ENCODE results near the gene HDAC6.

The HDAC6 gene

GRCh38 chrX:48801280-48802088 lies at the start of gene HDAC6:
TSS of gene HDAC6 (plus strand) at chrX:48802067. CDS start at chrX:48802693, 626 bp downstream.
- Histone ChIP-seq H3K36me3 (ENCODE audit: insufficient read depth, low read length) (no peaks in the 10 kb centered on the region), H3K79me2 (ENCODE audit: control insufficient read depth, insufficient read depth, low read length, unreplicated experiment) (no peaks in the 10 kb centered on the region), H3K4me1 (ENCODE audit: control insufficient read depth, insufficient read depth, low read length, unreplicated experiment) (peaks cover 7% of the 10 kb centered on the region), H3K27ac (ENCODE audit: low read depth, low read length) (peak within 1 kb of the TSS; percentile 95), H2AFZ (ENCODE audit: low read length, unreplicated experiment) (peak within 1 kb of the TSS; percentile 91), H3K4me3 (ENCODE audit: low read depth, low read length) (peak within 1 kb of the TSS; percentile 92), H3K27me3 (ENCODE audit: insufficient read depth, low read length) (no peaks in the 10 kb centered on the region)

- no peak overlapping the region for H2AFZ ChIP-seq (ENCODE audit: low read length, unreplicated experiment)
- no peak overlapping the region for H3K4me3 ChIP-seq (ENCODE audit: low read depth, low read length)
- no peaks in the 10 kb centered on the region for H3K4me1 ChIP-seq (ENCODE audit: control insufficient read depth, insufficient read depth, low read length, unreplicated experiment)
- H3K36me3 ChIP-seq (ENCODE audit: insufficient read depth, low read length), result no peaks in the 10 kb centered on the region
- H3K27ac ChIP-seq (ENCODE audit: low read depth, low read length), result no peak overlapping the region
- no peaks in the 10 kb centered on the region for H3K27me3 ChIP-seq (ENCODE audit: insufficient read depth, low read length)
- no peaks in the 10 kb centered on the region for H3K79me2 ChIP-seq (ENCODE audit: control insufficient read depth, insufficient read depth, low read length, unreplicated experiment)
Measured at GRCh38 chrX:48752498-48752897, 49.4 kb upstream of the HDAC6 start.

DNA sequence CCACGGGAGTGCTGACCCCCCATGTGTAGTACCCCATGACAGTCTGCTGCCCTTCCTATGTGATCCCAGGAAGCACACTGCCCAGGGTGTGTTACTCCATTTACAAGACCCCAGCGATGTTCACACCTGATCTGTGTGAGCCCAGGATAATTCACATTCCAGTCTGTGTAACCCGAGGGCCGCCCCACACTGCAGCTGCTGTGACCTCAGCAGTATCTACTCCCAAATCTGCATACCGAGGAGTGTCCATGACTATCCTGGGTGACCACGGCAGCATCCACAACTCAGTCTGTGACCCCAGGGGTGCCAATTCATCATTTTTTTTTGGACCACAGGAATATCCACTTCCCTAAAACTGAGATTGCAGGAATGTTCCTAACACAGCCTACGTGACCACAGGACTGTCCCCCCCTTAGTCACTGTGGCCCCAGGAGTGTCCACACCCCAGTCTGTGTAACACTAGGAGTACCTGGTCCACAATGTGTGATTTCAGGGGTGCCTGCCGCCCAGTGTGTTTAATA lies 48.1 kb upstream of the HDAC6 start:
- Histone ChIP-seq H3K27ac (ENCODE audit: low read depth, low read length) (no peak overlapping the region), H2AFZ (ENCODE audit: low read length, unreplicated experiment) (no peak overlapping the region), H3K36me3 (ENCODE audit: insufficient read depth, low read length) (no peaks in the 10 kb centered on the region), H3K79me2 (ENCODE audit: control insufficient read depth, insufficient read depth, low read length, unreplicated experiment) (no peaks in the 10 kb centered on the region), H3K4me1 (ENCODE audit: control insufficient read depth, insufficient read depth, low read length, unreplicated experiment) (no peaks in the 10 kb centered on the region), H3K4me3 (ENCODE audit: low read depth, low read length) (no peak overlapping the region), H3K27me3 (ENCODE audit: insufficient read depth, low read length) (no peaks in the 10 kb centered on the region)

DNA sequence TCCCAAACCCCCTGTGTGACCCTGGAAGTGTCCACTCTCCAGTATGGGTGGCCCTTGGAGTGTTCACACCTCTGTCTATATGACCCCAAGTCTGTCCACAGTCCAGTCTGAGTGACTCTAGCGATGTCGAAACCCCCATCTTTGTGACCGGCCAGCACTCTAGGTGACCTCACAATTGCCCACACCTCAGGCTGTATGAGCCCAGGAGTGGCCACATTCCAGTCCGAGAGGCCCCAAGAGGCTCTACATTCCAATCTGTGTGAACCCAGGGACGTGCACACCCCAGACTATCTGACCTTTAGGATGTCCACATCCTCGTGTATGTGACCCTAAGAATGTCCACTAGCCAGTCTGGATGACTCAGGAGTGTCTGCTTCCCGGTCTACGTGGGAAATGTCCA lies 47.6 kb upstream of the HDAC6 start:
- Histone ChIP-seq H2AFZ (ENCODE audit: low read length, unreplicated experiment) (no peak overlapping the region), H3K79me2 (ENCODE audit: control insufficient read depth, insufficient read depth, low read length, unreplicated experiment) (no peaks in the 10 kb centered on the region), H3K4me3 (ENCODE audit: low read depth, low read length) (no peak overlapping the region), H3K4me1 (ENCODE audit: control insufficient read depth, insufficient read depth, low read length, unreplicated experiment) (no peaks in the 10 kb centered on the region), H3K36me3 (ENCODE audit: insufficient read depth, low read length) (no peaks in the 10 kb centered on the region), H3K27ac (ENCODE audit: low read depth, low read length) (no peak overlapping the region), H3K27me3 (ENCODE audit: insufficient read depth, low read length) (no peaks in the 10 kb centered on the region)

- Histone ChIP-seq H3K4me3 (ENCODE audit: low read depth, low read length) (no peak within 1 kb of the TSS), H3K36me3 (ENCODE audit: insufficient read depth, low read length) (no peaks in the 10 kb centered on the region), H3K27ac (ENCODE audit: low read depth, low read length) (no peak within 1 kb of the TSS), H3K27me3 (ENCODE audit: insufficient read depth, low read length) (peaks cover 5% of the 10 kb centered on the region; the same call in 1 of the 2 replicates), H3K79me2 (ENCODE audit: control insufficient read depth, insufficient read depth, low read length, unreplicated experiment) (no peaks in the 10 kb centered on the region), H3K4me1 (ENCODE audit: control insufficient read depth, insufficient read depth, low read length, unreplicated experiment) (no peaks in the 10 kb centered on the region), H2AFZ (ENCODE audit: low read length, unreplicated experiment) (no peak within 1 kb of the TSS)
Measured at GRCh38 chrX:48761674-48762471, 40.0 kb upstream of the HDAC6 start, which contains the start of gene GLOD5. TSS of gene GLOD5 (plus strand) at chrX:48761747. CDS start at chrX:48761791, 44 bp downstream.

GRCh38 chrX:48769230-48769629 lies 32.6 kb upstream of the HDAC6 start:
- Histone ChIP-seq H3K4me3 (ENCODE audit: low read depth, low read length) (no peak overlapping the region), H3K79me2 (ENCODE audit: control insufficient read depth, insufficient read depth, low read length, unreplicated experiment) (no peaks in the 10 kb centered on the region), H2AFZ (ENCODE audit: low read length, unreplicated experiment) (no peak overlapping the region), H3K36me3 (ENCODE audit: insufficient read depth, low read length) (no peaks in the 10 kb centered on the region), H3K27ac (ENCODE audit: low read depth, low read length) (no peak overlapping the region), H3K27me3 (ENCODE audit: insufficient read depth, low read length) (no peaks in the 10 kb centered on the region; the same call in 1 of the 2 replicates), H3K4me1 (ENCODE audit: control insufficient read depth, insufficient read depth, low read length, unreplicated experiment) (no peaks in the 10 kb centered on the region)

DNA sequence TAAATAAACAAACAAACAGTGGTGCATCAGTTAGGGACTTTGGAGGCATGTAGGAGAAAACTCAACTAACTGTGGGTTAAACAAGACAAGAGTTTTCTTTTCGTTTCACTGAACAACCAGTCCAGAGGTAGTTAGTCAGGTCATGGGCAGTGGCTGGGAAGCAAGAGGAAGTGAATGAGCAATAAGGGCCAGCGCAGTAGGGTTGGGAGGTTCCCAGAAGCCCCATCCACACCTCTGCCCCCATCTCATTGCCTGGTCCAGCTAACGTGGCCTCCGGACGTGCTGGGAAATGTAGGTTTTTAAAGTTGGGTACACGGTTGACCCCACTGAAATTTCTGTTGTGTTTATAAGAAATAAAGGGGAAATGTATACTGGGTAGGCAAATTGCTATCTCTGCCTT lies 31.6 kb upstream of the HDAC6 start:
- Histone ChIP-seq H3K4me1 (ENCODE audit: control insufficient read depth, insufficient read depth, low read length, unreplicated experiment) (no peaks in the 10 kb centered on the region), H3K27ac (ENCODE audit: low read depth, low read length) (no peak overlapping the region), H3K4me3 (ENCODE audit: low read depth, low read length) (no peak overlapping the region), H2AFZ (ENCODE audit: low read length, unreplicated experiment) (no peak overlapping the region), H3K36me3 (ENCODE audit: insufficient read depth, low read length) (no peaks in the 10 kb centered on the region), H3K79me2 (ENCODE audit: control insufficient read depth, insufficient read depth, low read length, unreplicated experiment) (no peaks in the 10 kb centered on the region), H3K27me3 (ENCODE audit: insufficient read depth, low read length) (no peaks in the 10 kb centered on the region; the same call in 1 of the 2 replicates)

DNA sequence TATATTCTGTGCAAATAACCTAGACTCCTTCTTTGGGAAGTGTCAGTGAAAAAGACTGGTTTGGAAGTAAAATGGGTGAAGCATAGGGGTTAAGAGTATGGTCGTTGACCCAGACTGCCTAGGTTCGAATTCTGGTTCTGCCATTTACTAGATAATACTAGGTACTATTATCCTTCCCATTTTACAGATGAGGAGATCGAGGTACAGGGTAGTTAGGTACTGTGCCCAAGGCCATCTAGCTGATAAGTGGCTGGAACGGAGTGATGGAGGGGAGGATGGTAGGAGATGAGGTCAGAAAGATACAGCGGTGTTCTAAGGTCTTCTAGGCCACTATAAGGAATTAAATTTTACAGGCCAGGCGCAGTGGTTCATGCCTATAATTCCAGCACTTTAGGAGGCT lies 29.3 kb upstream of the HDAC6 start:
- H3K27ac ChIP-seq (ENCODE audit: low read depth, low read length), result no peak overlapping the region
- no peaks in the 10 kb centered on the region for H3K36me3 ChIP-seq (ENCODE audit: insufficient read depth, low read length)
- no peaks in the 10 kb centered on the region for H3K4me1 ChIP-seq (ENCODE audit: control insufficient read depth, insufficient read depth, low read length, unreplicated experiment)
- H3K4me3 ChIP-seq (ENCODE audit: low read depth, low read length), result no peak overlapping the region
- H3K79me2 ChIP-seq (ENCODE audit: control insufficient read depth, insufficient read depth, low read length, unreplicated experiment), result no peaks in the 10 kb centered on the region
- H2AFZ ChIP-seq (ENCODE audit: low read length, unreplicated experiment), result no peak overlapping the region
- H3K27me3 ChIP-seq (ENCODE audit: insufficient read depth, low read length), result peaks cover 11% of the 10 kb centered on the region; the same call in 1 of the 2 replicates

- Histone ChIP-seq H3K27ac (ENCODE audit: low read depth, low read length) (no peak overlapping the region), H3K79me2 (ENCODE audit: control insufficient read depth, insufficient read depth, low read length, unreplicated experiment) (no peaks in the 10 kb centered on the region), H3K4me3 (ENCODE audit: low read depth, low read length) (no peak overlapping the region), H3K27me3 (ENCODE audit: insufficient read depth, low read length) (peaks cover 31% of the 10 kb centered on the region; the same call in 1 of the 2 replicates), H2AFZ (ENCODE audit: low read length, unreplicated experiment) (no peak overlapping the region), H3K4me1 (ENCODE audit: control insufficient read depth, insufficient read depth, low read length, unreplicated experiment) (no peaks in the 10 kb centered on the region), H3K36me3 (ENCODE audit: insufficient read depth, low read length) (no peaks in the 10 kb centered on the region)
Measured at GRCh38 chrX:48776818-48777439, 24.9 kb upstream of the HDAC6 start.

GRCh38 chrX:48779399-48779798 lies 22.5 kb upstream of the HDAC6 start:
- Histone ChIP-seq H3K4me1 (ENCODE audit: control insufficient read depth, insufficient read depth, low read length, unreplicated experiment) (no peaks in the 10 kb centered on the region), H2AFZ (ENCODE audit: low read length, unreplicated experiment) (no peak overlapping the region), H3K27ac (ENCODE audit: low read depth, low read length) (no peak overlapping the region), H3K36me3 (ENCODE audit: insufficient read depth, low read length) (no peaks in the 10 kb centered on the region), H3K79me2 (ENCODE audit: control insufficient read depth, insufficient read depth, low read length, unreplicated experiment) (no peaks in the 10 kb centered on the region), H3K27me3 (ENCODE audit: insufficient read depth, low read length) (peaks cover 31% of the 10 kb centered on the region; the same call in 1 of the 2 replicates), H3K4me3 (ENCODE audit: low read depth, low read length) (no peak overlapping the region)

All from ACC112 (cell line).